ENCODE data around the gene AJUBA.
"Not testable (repeated sequence)": the region's sequence is repeated elsewhere in the genome, so short reads cannot be mapped to it uniquely, and the experiment has no call there.

Gene AJUBA

DNA sequence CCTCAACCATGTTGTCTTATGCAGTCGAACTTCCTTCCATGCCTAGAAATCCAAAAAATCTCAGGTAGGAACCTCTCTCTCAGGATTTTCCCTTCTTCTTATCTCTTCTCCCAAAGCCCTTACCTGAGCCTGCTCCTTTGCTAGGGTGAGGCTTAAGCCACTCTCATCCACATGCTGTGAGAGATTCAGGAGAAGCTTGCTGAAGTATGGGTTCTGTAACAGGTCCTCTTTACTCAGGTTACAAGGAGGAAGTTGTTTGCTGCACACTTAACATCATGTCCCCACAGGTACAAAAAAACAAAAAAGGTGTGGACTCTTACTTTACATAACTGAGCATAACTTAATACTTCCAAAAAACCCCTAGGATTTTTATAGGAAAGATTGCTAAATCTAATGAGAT is 29.9 kb downstream of the AJUBA start:
- H3K27ac ChIP-seq (ENCODE audit: low read depth, low read length), result no peak overlapping the region
- H3K9me3 ChIP-seq (ENCODE audit: control insufficient read depth in 5 of 5, low read length in 5 of 5), result no peaks in the 10 kb centered on the region
- H3K4me3 ChIP-seq (ENCODE audit: low read depth in 1 of 5, low read length in 5 of 5), result no peak overlapping the region
- peaks cover 0 to 17% (median 12%) of the 10 kb centered on the region in 5 donors for H3K4me1 ChIP-seq (ENCODE audit: control insufficient read depth in 5 of 5, insufficient read depth in 5 of 5, low read length in 5 of 5)
- peaks cover 15 to 36% (median 27%) of the 10 kb centered on the region in 5 donors for H3K36me3 ChIP-seq (ENCODE audit: control insufficient read depth in 5 of 5, insufficient read depth in 5 of 5, low read length in 5 of 5)
- no peak overlapping the region for H3K9ac ChIP-seq (ENCODE audit: low read length in 5 of 5)
- H3K27me3 ChIP-seq (ENCODE audit: control insufficient read depth in 5 of 5, insufficient read depth in 4 of 5, low read length in 5 of 5), result no peaks in the 10 kb centered on the region

DNA sequence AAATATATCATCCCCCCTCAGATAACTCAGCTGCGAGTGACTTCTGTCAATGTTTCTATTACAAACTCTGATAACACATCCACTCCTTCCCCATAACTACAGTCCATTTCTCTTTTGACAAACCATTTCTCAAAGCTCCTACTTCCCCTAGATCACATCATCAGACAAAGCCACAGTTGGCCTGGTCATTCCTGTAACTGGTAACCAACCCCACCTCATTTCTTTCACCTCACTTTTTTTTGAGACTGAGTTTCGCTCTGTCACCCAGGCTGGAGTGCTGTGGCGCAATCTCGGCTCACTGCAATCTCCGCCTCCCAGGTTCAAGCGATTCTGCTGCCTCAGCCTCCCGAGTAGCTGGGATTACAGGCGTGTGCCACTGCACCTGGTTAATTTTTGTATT is 30.6 kb downstream of the AJUBA start:
- H3K4me1 ChIP-seq (ENCODE audit: control insufficient read depth in 5 of 5, insufficient read depth in 5 of 5, low read length in 5 of 5), result peaks cover 0 to 13% (median 10%) of the 10 kb centered on the region in 5 donors
- H3K9ac ChIP-seq (ENCODE audit: low read length in 5 of 5); H3K9me3 ChIP-seq (ENCODE audit: control insufficient read depth in 5 of 5, low read length in 5 of 5); H3K27me3 ChIP-seq (ENCODE audit: control insufficient read depth in 5 of 5, insufficient read depth in 4 of 5, low read length in 5 of 5); H3K27ac ChIP-seq (ENCODE audit: low read depth, low read length); H3K4me3 ChIP-seq (ENCODE audit: low read depth in 1 of 5, low read length in 5 of 5): not testable (repeated sequence)
- H3K36me3 ChIP-seq (ENCODE audit: control insufficient read depth in 5 of 5, insufficient read depth in 5 of 5, low read length in 5 of 5), result peaks cover 15 to 42% (median 33%) of the 10 kb centered on the region in 5 donors

- no peak overlapping the region for H3K9ac ChIP-seq (ENCODE audit: low read length in 5 of 5)
- peaks cover 12 to 49% (median 29%) of the 10 kb centered on the region in 5 donors for H3K36me3 ChIP-seq (ENCODE audit: control insufficient read depth in 5 of 5, insufficient read depth in 5 of 5, low read length in 5 of 5)
- no peaks in the 10 kb centered on the region for H3K4me1 ChIP-seq (ENCODE audit: control insufficient read depth in 5 of 5, insufficient read depth in 5 of 5, low read length in 5 of 5)
- no peak overlapping the region for H3K4me3 ChIP-seq (ENCODE audit: low read depth in 1 of 5, low read length in 5 of 5)
- no peak overlapping the region for H3K27ac ChIP-seq (ENCODE audit: low read depth, low read length)
- no peaks in the 10 kb centered on the region for H3K27me3 ChIP-seq (ENCODE audit: control insufficient read depth in 5 of 5, insufficient read depth in 4 of 5, low read length in 5 of 5)
- H3K9me3 ChIP-seq (ENCODE audit: control insufficient read depth in 5 of 5, low read length in 5 of 5), result no peaks in the 10 kb centered on the region
Measured at GRCh38 chr14:22945642-22946041, 36.7 kb downstream of the AJUBA start.

DNA sequence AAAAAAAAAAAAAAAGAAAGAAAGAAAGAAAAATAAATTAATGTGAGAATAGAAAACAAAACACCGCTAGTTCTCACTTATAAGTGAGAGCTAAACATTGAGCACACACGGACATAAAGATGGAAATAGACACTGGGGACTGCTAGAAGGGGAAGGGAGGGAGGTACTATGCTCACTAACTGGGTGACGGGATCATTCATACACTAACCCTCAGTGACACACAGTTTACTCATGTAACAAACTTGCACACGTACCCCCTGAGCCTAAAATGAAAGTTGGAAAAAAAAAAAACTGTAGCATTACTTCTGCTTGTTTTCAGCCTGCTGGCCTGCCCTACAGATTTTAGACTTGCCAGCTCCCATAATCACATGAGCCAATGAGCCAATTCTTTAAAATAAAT is 42.7 kb downstream of the AJUBA start:
- Histone ChIP-seq H3K27me3 (ENCODE audit: control insufficient read depth in 5 of 5, insufficient read depth in 4 of 5, low read length in 5 of 5) (no peaks in the 10 kb centered on the region), H3K9ac (ENCODE audit: low read length in 5 of 5) (no peak overlapping the region), H3K4me1 (ENCODE audit: control insufficient read depth in 5 of 5, insufficient read depth in 5 of 5, low read length in 5 of 5) (no peaks in the 10 kb centered on the region)

GRCh38 chr14:22935156-22935555 is 47.2 kb downstream of the AJUBA start:
- H3K27me3 ChIP-seq (ENCODE audit: control insufficient read depth in 5 of 5, insufficient read depth in 4 of 5, low read length in 5 of 5), result no peaks in the 10 kb centered on the region
- H3K9ac ChIP-seq (ENCODE audit: low read length in 5 of 5), result no peak overlapping the region
- no peak overlapping the region for H3K27ac ChIP-seq (ENCODE audit: low read depth, low read length)
- peaks cover 2 to 7% (median 4%) of the 10 kb centered on the region in 5 donors for H3K4me1 ChIP-seq (ENCODE audit: control insufficient read depth in 5 of 5, insufficient read depth in 5 of 5, low read length in 5 of 5)
- H3K4me3 ChIP-seq (ENCODE audit: low read depth in 1 of 5, low read length in 5 of 5), result no peak overlapping the region
- H3K9me3 ChIP-seq (ENCODE audit: control insufficient read depth in 5 of 5, low read length in 5 of 5), result no peaks in the 10 kb centered on the region
- H3K36me3 ChIP-seq (ENCODE audit: control insufficient read depth in 5 of 5, insufficient read depth in 5 of 5, low read length in 5 of 5), result no peaks in the 10 kb centered on the region

More for the DNA sequence above, 42.7 kb downstream of the AJUBA start:
- no peaks in the 10 kb centered on the region for H3K9me3 ChIP-seq (ENCODE audit: control insufficient read depth in 5 of 5, low read length in 5 of 5)
- no peak overlapping the region for H3K27ac ChIP-seq (ENCODE audit: low read depth, low read length)
- H3K36me3 ChIP-seq (ENCODE audit: control insufficient read depth in 5 of 5, insufficient read depth in 5 of 5, low read length in 5 of 5), result peaks cover 0 to 5% (median 0%) of the 10 kb centered on the region in 5 donors
- H3K4me3 ChIP-seq (ENCODE audit: low read depth in 1 of 5, low read length in 5 of 5), result no peak overlapping the region

GRCh38 chr14:22932146-22932545 is 50.2 kb downstream of the AJUBA start:
- Histone ChIP-seq H3K4me3 (ENCODE audit: low read depth in 1 of 5, low read length in 5 of 5) (no peak overlapping the region), H3K27me3 (ENCODE audit: control insufficient read depth in 5 of 5, insufficient read depth in 4 of 5, low read length in 5 of 5) (peaks cover 0 to 3% (median 0%) of the 10 kb centered on the region in 5 donors), H3K9me3 (ENCODE audit: control insufficient read depth in 5 of 5, low read length in 5 of 5) (no peaks in the 10 kb centered on the region), H3K4me1 (ENCODE audit: control insufficient read depth in 5 of 5, insufficient read depth in 5 of 5, low read length in 5 of 5) (peaks cover 10 to 29% (median 18%) of the 10 kb centered on the region in 5 donors), H3K36me3 (ENCODE audit: control insufficient read depth in 5 of 5, insufficient read depth in 5 of 5, low read length in 5 of 5) (peaks cover 0 to 3% (median 2%) of the 10 kb centered on the region in 5 donors), H3K27ac (ENCODE audit: low read depth, low read length) (no peak overlapping the region), H3K9ac (ENCODE audit: low read length in 5 of 5) (no peak overlapping the region)

GRCh38 chr14:22929961-22930364 is 52.4 kb downstream of the AJUBA start:
- H3K4me3 ChIP-seq (ENCODE audit: low read depth in 1 of 5, low read length in 5 of 5), result peak overlapping the region; percentile 91 to 99 (median 96)
- H3K27me3 ChIP-seq (ENCODE audit: control insufficient read depth in 5 of 5, insufficient read depth in 4 of 5, low read length in 5 of 5), result peaks cover 0 to 3% (median 0%) of the 10 kb centered on the region in 5 donors
- peak overlapping the region; percentile 43 to 79 (median 68) for H3K9ac ChIP-seq (ENCODE audit: low read length in 5 of 5)
- peak overlapping the region; percentile 96 for H3K27ac ChIP-seq (ENCODE audit: low read depth, low read length)
- H3K36me3 ChIP-seq (ENCODE audit: control insufficient read depth in 5 of 5, insufficient read depth in 5 of 5, low read length in 5 of 5), result peaks cover 0 to 15% (median 8%) of the 10 kb centered on the region in 5 donors
- no peaks in the 10 kb centered on the region for H3K9me3 ChIP-seq (ENCODE audit: control insufficient read depth in 5 of 5, low read length in 5 of 5)
- peaks cover 10 to 29% (median 18%) of the 10 kb centered on the region in 5 donors for H3K4me1 ChIP-seq (ENCODE audit: control insufficient read depth in 5 of 5, insufficient read depth in 5 of 5, low read length in 5 of 5)

GRCh38 chr14:22929104-22929960 is 53.0 kb downstream of the AJUBA start, which contains the start of gene PRMT5:
TSS of gene PRMT5 (minus strand) at chr14:22929376. CDS start at chr14:22929361, 15 bp downstream.
- H3K9me3 ChIP-seq (ENCODE audit: control insufficient read depth in 5 of 5, low read length in 5 of 5), result no peaks in the 10 kb centered on the region
- H3K9ac ChIP-seq (ENCODE audit: low read length in 5 of 5), result peak within 1 kb of the TSS; percentile 79 to 93 (median 84)
- peak within 1 kb of the TSS; percentile 96 for H3K27ac ChIP-seq (ENCODE audit: low read depth, low read length)
- peaks cover 0 to 3% (median 0%) of the 10 kb centered on the region in 5 donors for H3K27me3 ChIP-seq (ENCODE audit: control insufficient read depth in 5 of 5, insufficient read depth in 4 of 5, low read length in 5 of 5)
- H3K36me3 ChIP-seq (ENCODE audit: control insufficient read depth in 5 of 5, insufficient read depth in 5 of 5, low read length in 5 of 5), result peaks cover 0 to 21% (median 13%) of the 10 kb centered on the region in 5 donors
- H3K4me1 ChIP-seq (ENCODE audit: control insufficient read depth in 5 of 5, insufficient read depth in 5 of 5, low read length in 5 of 5), result peaks cover 10 to 29% (median 18%) of the 10 kb centered on the region in 5 donors
- peak within 1 kb of the TSS; percentile 91 to 99 (median 96) for H3K4me3 ChIP-seq (ENCODE audit: low read depth in 1 of 5, low read length in 5 of 5)

DNA sequence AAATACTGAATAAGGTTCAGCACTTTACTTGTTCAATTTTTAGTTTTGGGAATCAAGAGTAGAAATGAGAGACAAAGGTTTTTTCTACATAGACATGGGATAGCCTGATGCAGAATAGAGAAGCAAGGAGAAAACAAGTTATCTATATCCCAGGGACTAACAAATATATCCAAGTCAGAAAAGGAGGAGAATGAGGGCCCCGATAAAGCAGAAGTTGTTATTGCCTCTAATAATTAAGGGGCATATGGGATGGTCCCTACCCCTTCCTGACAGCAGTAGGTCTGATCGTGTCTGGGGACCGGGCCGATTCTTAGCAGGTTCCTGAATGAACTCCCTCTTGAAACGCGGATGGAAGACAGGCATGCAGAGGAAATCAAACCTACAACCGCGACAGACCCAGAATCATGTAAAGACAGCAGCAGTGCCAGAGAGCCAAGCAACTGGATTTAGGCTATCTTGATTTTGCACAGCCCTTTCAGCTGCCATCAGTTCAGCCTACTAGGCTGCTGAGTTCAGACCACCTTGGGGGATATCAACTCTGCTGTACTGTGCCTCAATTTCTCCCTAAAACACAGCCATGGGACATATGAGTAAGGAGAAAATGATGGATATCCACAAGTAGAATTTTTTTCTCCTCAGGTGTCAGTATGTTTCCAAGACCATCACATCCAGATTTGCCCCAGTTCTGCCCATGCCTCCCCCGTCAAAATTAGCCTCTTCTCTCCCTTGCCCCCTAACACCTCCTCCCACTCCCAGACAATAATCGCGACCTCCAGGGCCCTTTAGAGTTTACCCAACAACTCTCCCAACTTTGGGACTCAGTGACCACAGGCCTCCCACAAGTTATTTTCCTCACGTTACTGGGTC is 53.9 kb downstream of the AJUBA start:
- Histone ChIP-seq H3K27ac (ENCODE audit: low read depth, low read length) (peak overlapping the region; percentile 96), H3K4me3 (ENCODE audit: low read depth in 1 of 5, low read length in 5 of 5) (peak overlapping the region; percentile 91 to 99 (median 96)), H3K9ac (ENCODE audit: low read length in 5 of 5) (peak overlapping the region; percentile 52 to 93 (median 84)), H3K36me3 (ENCODE audit: control insufficient read depth in 5 of 5, insufficient read depth in 5 of 5, low read length in 5 of 5) (peaks cover 0 to 30% (median 21%) of the 10 kb centered on the region in 5 donors), H3K4me1 (ENCODE audit: control insufficient read depth in 5 of 5, insufficient read depth in 5 of 5, low read length in 5 of 5) (peaks cover 10 to 29% (median 18%) of the 10 kb centered on the region in 5 donors), H3K27me3 (ENCODE audit: control insufficient read depth in 5 of 5, insufficient read depth in 4 of 5, low read length in 5 of 5) (peaks cover 0 to 3% (median 0%) of the 10 kb centered on the region in 5 donors), H3K9me3 (ENCODE audit: control insufficient read depth in 5 of 5, low read length in 5 of 5) (no peaks in the 10 kb centered on the region)

Measured in subcutaneous abdominal adipose tissue (tissue), 5 donors.